SK-N-SH (cell line): ENCODE measurements around the gene GSE1.

Experiments used
- CTCF ChIP-seq: fragments of 200-600 bp; sonication (generic); IDR thresholded peaks from 2 replicates; pipeline ENCODE4 v1.6.1; 2017; ENCODE audit warnings: antibody characterized with exemption, mild to moderate bottlenecking, moderate library complexity
- RCOR1 ChIP-seq: fragments of 150-350 bp; IDR thresholded peaks from 2 replicates; pipeline ENCODE4 v1.6.1; 2017; ENCODE audit warnings: antibody characterized with exemption, low read length
- SIN3A ChIP-seq: IDR thresholded peaks from 2 replicates; pipeline ENCODE4 v1.6.1; 2012; ENCODE audit warnings: low read depth, mild to moderate bottlenecking, low read length, moderate library complexity, borderline replicate concordance
- TAF1 ChIP-seq: IDR thresholded peaks from 2 replicates; pipeline ENCODE4 v1.6.1; 2012; ENCODE audit warnings: low read depth, mild to moderate bottlenecking, low read length, moderate library complexity, borderline replicate concordance

DNA sequence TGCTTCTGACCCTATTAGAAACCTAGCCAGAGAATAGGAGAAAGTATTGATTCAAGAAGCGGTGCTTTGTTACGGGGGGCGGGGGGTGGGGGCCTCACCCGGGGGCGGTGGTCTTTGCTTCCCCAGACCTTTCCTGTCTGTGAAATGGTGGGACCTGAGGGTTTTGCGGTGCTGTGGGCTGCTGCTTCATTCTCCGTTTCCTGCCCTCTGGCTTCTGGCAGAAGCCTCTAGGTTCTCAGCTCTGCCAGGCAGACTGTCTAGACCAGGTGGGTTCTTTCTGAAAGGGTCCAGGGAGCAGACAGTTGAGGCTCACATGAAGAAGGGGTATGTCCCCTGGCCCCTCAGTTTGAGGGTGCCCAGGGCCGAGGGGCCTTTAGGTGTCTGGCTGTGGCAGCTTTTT is 14.0 kb downstream of the GSE1 start:
- TF ChIP-seq CTCF (no peak), SIN3A (no peak), RCOR1 (no peak), TAF1 (no peak)
